Karpas-422 (cell line): ENCODE results near the gene SLC27A4. TPM values are rescaled to one million over a fixed set of nuclear protein-coding genes. Genes with fewer than 3 reads are reported as not detected.
A peak's percentile ranks its signal among the peaks of the same experiment; 100 is the strongest.

ENCODE experiments used
- DNase-seq: peaks from one replicate; pipeline ENCODE4 v3.0.0-alpha.2; 2015
- H2AFZ ChIP-seq: fragments of 200-600 bp; sonication (generic); 2 replicates; pipeline ENCODE4 v1.6.1; 2014; ENCODE audit warnings: antibody characterized with exemption, low read length, mixed read lengths
- H3K27ac ChIP-seq: fragments of 200-600 bp; sonication (generic); 2 replicates; pipeline ENCODE4 v1.5.1; 2014; ENCODE audit warnings: mild to moderate bottlenecking, low read length, moderate library complexity
- H3K27me3 ChIP-seq: fragments of 200-600 bp; sonication (generic); 2 replicates; pipeline ENCODE4 v1.6.1; 2014; ENCODE audit warnings: low read length, mixed read lengths
- H3K36me3 ChIP-seq: fragments of 200-600 bp; sonication (generic); 2 replicates; pipeline ENCODE4 v1.6.1; 2014; ENCODE audit warnings: low read length, mixed read lengths; ENCODE audit not compliant: insufficient read depth
- H3K4me1 ChIP-seq: fragments of 200-600 bp; sonication (generic); 2 replicates; pipeline ENCODE4 v1.6.1; 2014; ENCODE audit warnings: mild to moderate bottlenecking, low read length, mixed read lengths
- H3K4me2 ChIP-seq: fragments of 200-600 bp; sonication (generic); 2 replicates; pipeline ENCODE4 v1.6.1; 2014; ENCODE audit warnings: low read length, low read depth, mild to moderate bottlenecking; ENCODE audit not compliant: poor library complexity, severe bottlenecking
- H3K4me3 ChIP-seq: fragments of 200-600 bp; sonication (generic); 2 replicates; pipeline ENCODE4 v1.5.1; 2014; ENCODE audit warnings: mild to moderate bottlenecking, antibody characterized with exemption, low read length, mixed read lengths
- H3K79me2 ChIP-seq: fragments of 200-600 bp; sonication (generic); 2 replicates; pipeline ENCODE4 v1.6.1; 2014; ENCODE audit warnings: mild to moderate bottlenecking, low read length, mixed read lengths
- H3K9ac ChIP-seq: fragments of 200-600 bp; sonication (generic); 2 replicates; pipeline ENCODE4 v1.6.0; 2014; ENCODE audit warnings: low read length
- H3K9me2 ChIP-seq: fragments of 200-600 bp; sonication (generic), shearing (Covaris generic); replicated peaks from 2 replicates; pipeline ENCODE4 v1.6.0; 2014; ENCODE audit warnings: mild to moderate bottlenecking, low read length, moderate library complexity; ENCODE audit not compliant: insufficient read depth
- H3K9me3 ChIP-seq: fragments of 300-700, 200-600 bp; sonication (generic); 2 replicates; pipeline ENCODE4 v1.6.1; 2014; ENCODE audit warnings: low read length, mixed read lengths
- H4K20me1 ChIP-seq: fragments of 200-600 bp; sonication (generic); 2 replicates; pipeline ENCODE4 v1.6.1; 2014; ENCODE audit warnings: mild to moderate bottlenecking, antibody characterized with exemption, low read length, low read depth; ENCODE audit not compliant: insufficient read depth
- total RNA-seq: library from RNA; depleted of rRNA; stranded (reverse); fragments of >200 nt; shearing (Covaris generic); gene quantifications from 2 replicates; pipeline ENCODE4 v1.2.3, GENCODE V29; 2014; ENCODE audit warnings: low replicate concordance; rRNA removed

SLC27A4 gene
- total RNA-seq, 1 experiment from 2014 or later, result 18.5 TPM

GRCh38 chr9:128405077-128405779, 64.9 kb downstream of the SLC27A4 start:
- Histone ChIP-seq H4K20me1 (no peaks in the 10 kb centered on the region), H3K36me3 (no peaks in the 10 kb centered on the region), H3K9me2 (no peaks in the 10 kb centered on the region), H3K79me2 (no peaks in the 10 kb centered on the region), H3K27ac (no peak overlapping the region), H3K27me3 (no peaks in the 10 kb centered on the region), H3K4me1 (no peaks in the 10 kb centered on the region), H3K4me2 (no peak overlapping the region), H2AFZ (no peak overlapping the region), H3K9me3 (no peaks in the 10 kb centered on the region), H3K4me3 (no peak overlapping the region), H3K9ac (no peak overlapping the region)
- no peak for DNase-seq

- H3K9me3 ChIP-seq, result no peaks in the 10 kb centered on the region
- no peaks in the 10 kb centered on the region for H3K79me2 ChIP-seq
- H3K27ac ChIP-seq, result no peak overlapping the region
- H3K4me3 ChIP-seq, result no peak overlapping the region
- H3K27me3 ChIP-seq, result no peaks in the 10 kb centered on the region
- H3K9me2 ChIP-seq, result no peaks in the 10 kb centered on the region
- no peaks in the 10 kb centered on the region for H3K36me3 ChIP-seq
- H2AFZ ChIP-seq, result no peak overlapping the region
- no peaks in the 10 kb centered on the region for H3K4me1 ChIP-seq
- H3K4me2 ChIP-seq, result no peak overlapping the region
- DNase-seq, result no peak
- no peaks in the 10 kb centered on the region for H4K20me1 ChIP-seq
- H3K9ac ChIP-seq, result no peak overlapping the region
These were observed 65.4 kb downstream of the SLC27A4 start for GRCh38 chr9:128405780-128406171.

DNA sequence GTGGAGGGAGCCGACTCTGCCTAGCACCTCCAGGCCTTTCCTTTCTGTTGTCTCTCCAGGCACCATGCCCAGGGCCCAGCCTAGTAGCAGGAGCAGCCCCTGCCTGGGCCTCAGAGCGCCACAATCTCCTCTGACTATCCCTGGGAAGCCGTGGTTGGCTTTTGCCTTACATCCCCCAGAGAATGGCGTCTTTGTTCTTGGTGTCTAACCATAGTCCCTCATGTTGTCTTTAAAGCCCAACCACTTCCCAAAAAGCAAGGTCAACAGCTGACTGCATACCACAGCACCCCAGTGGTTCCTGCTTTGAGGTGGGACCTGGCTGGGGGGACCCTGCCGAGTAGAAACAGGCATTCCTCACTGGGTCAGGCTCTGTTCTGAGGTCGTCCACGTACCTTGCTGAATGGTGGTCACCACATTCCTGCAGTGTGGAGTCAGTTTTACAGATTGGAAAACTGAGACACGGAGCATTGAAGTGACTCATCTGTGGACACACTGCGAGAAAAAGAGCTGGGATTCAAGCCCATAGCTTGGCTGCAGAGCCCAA, 66.6 kb downstream of the SLC27A4 start:
- H3K9me3 ChIP-seq, result no peaks in the 10 kb centered on the region
- no peaks in the 10 kb centered on the region for H3K79me2 ChIP-seq
- no peaks in the 10 kb centered on the region for H3K27me3 ChIP-seq
- no peaks in the 10 kb centered on the region for H3K4me1 ChIP-seq
- no peaks in the 10 kb centered on the region for H3K9me2 ChIP-seq
- no peak overlapping the region for H3K4me3 ChIP-seq
- no peak overlapping the region for H3K27ac ChIP-seq
- H4K20me1 ChIP-seq, result no peaks in the 10 kb centered on the region
- no peak overlapping the region for H3K9ac ChIP-seq
- H3K4me2 ChIP-seq, result no peak overlapping the region
- no peak for DNase-seq
- no peaks in the 10 kb centered on the region for H3K36me3 ChIP-seq
- 0 out of 2 replicates have a peak overlapping the region, but pooled peaks have one; percentile 36 for H2AFZ ChIP-seq

- Histone ChIP-seq H2AFZ (no peak overlapping the region), H3K27me3 (no peaks in the 10 kb centered on the region)
These were observed 68.7 kb downstream of the SLC27A4 start for GRCh38 chr9:128408963-128409431.

DNA sequence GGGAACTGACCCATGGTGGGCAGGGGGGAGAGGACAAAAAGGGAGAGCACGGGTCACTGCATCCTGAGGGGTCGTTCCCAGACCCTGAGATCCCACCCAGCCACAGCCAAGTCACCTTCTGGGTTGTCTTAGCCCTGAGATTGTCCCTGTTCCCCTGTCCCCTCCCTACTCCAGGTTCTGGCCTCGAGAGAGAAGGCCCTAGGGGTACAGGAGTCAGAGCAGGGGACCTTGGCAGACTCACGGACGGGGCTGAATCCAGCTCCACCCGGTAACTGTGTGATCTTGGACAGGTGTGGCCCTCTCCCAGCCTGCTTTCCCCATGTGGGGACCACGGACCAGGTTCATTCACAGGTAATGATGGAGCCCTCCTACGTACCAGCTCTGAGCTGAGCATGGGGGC, 69.1 kb downstream of the SLC27A4 start:
- Histone ChIP-seq H3K4me1 (0 out of 2 replicates have a peak, but pooled peaks cover 5% of the 10 kb centered on the region), H3K9me3 (no peaks in the 10 kb centered on the region), H3K36me3 (no peaks in the 10 kb centered on the region), H3K27ac (no peak overlapping the region), H3K4me3 (no peak overlapping the region), H3K4me2 (no peak overlapping the region), H3K9me2 (no peaks in the 10 kb centered on the region), H3K79me2 (no peaks in the 10 kb centered on the region), H3K9ac (no peak overlapping the region), H3K27me3 (no peaks in the 10 kb centered on the region), H2AFZ (no peak overlapping the region), H4K20me1 (no peaks in the 10 kb centered on the region)
- no peak for DNase-seq

More at GRCh38 chr9:128408963-128409431, 68.7 kb downstream of the SLC27A4 start:
- Histone ChIP-seq H3K27ac (no peak overlapping the region), H3K4me1 (0 out of 2 replicates have a peak, but pooled peaks cover 5% of the 10 kb centered on the region), H3K9me2 (no peaks in the 10 kb centered on the region), H3K9ac (no peak overlapping the region), H4K20me1 (no peaks in the 10 kb centered on the region), H3K9me3 (no peaks in the 10 kb centered on the region), H3K4me2 (no peak overlapping the region), H3K36me3 (no peaks in the 10 kb centered on the region), H3K4me3 (no peak overlapping the region), H3K79me2 (no peaks in the 10 kb centered on the region)
- no peak for DNase-seq

- H3K9me3 ChIP-seq, result no peaks in the 10 kb centered on the region
- H3K27ac ChIP-seq, result no peak overlapping the region
- H3K27me3 ChIP-seq, result no peaks in the 10 kb centered on the region
- H4K20me1 ChIP-seq, result no peaks in the 10 kb centered on the region
- 0 out of 2 replicates have a peak, but pooled peaks cover 5% of the 10 kb centered on the region for H3K4me1 ChIP-seq
- H3K9me2 ChIP-seq, result no peaks in the 10 kb centered on the region
- DNase-seq, result no peak
- no peaks in the 10 kb centered on the region for H3K36me3 ChIP-seq
- no peak overlapping the region for H2AFZ ChIP-seq
- no peak overlapping the region for H3K9ac ChIP-seq
- no peak overlapping the region for H3K4me3 ChIP-seq
- H3K4me2 ChIP-seq, result no peak overlapping the region
- H3K79me2 ChIP-seq, result no peaks in the 10 kb centered on the region
These were observed 69.7 kb downstream of the SLC27A4 start for GRCh38 chr9:128409978-128410377.

Other genes starting within 250 kb of the SLC27A4 start
- 68.4 and 114 TPM in 2 replicates for gene PTGES2, start 212.8 kb upstream of the SLC27A4 start, total RNA-seq
- gene LCN2, start 191.1 kb upstream of the SLC27A4 start, total RNA-seq, result not detected in 2 replicates
- gene BBLN, start 180.3 kb upstream of the SLC27A4 start, total RNA-seq, result 154 and 209 TPM in 2 replicates
- gene CIZ1, start 149.0 kb upstream of the SLC27A4 start, total RNA-seq, result 62.7 and 84.0 TPM in 2 replicates
- 0.65 and 5.0 TPM in 2 replicates for gene DNM1, start 137.1 kb upstream of the SLC27A4 start, total RNA-seq
- 16.2 and 75.3 TPM in 2 replicates for gene GOLGA2, start 64.5 kb upstream of the SLC27A4 start, total RNA-seq
- 34.5 and 37.6 TPM in 2 replicates for gene SWI5, start 64.3 kb upstream of the SLC27A4 start, total RNA-seq
- 20.8 and 28.2 TPM in 2 replicates for gene TRUB2, start 18.1 kb upstream of the SLC27A4 start, total RNA-seq
- 28.3 and 40.1 TPM in 2 replicates for gene COQ4, start 17.7 kb upstream of the SLC27A4 start, total RNA-seq
- 22.7 and 33.4 TPM in 2 replicates for gene URM1, start 30.8 kb downstream of the SLC27A4 start, total RNA-seq
- gene CERCAM, start 80.3 kb downstream of the SLC27A4 start, total RNA-seq, result 12.2 and 19.8 TPM in 2 replicates
- 37.8 and 69.5 TPM in 2 replicates for gene ODF2, start 115.5 kb downstream of the SLC27A4 start, total RNA-seq
- 26.5 and 32.7 TPM in 2 replicates for gene GLE1, start 164.2 kb downstream of the SLC27A4 start, total RNA-seq
- gene SPTAN1, start 212.1 kb downstream of the SLC27A4 start, total RNA-seq, result 167 and 189 TPM in 2 replicates